Choroid plexus epithelial cell (primary cell): ENCODE measurements around the gene SERPINA4.

Source experiments
- DNase-seq: peaks from one replicate; pipeline ENCODE4 v3.0.0-alpha.2; 2010; ENCODE audit warnings: low read depth
- H3K4me3 ChIP-seq: 2 replicates; pipeline ENCODE4 v1.5.1; 2011; ENCODE audit warnings: low read depth, mild to moderate bottlenecking, control low read depth, low read length, moderate library complexity
- CTCF ChIP-seq: conservative IDR thresholded peaks from 2 replicates; pipeline ENCODE4 v1.5.1; 2011; ENCODE audit warnings: low read depth, mild to moderate bottlenecking, control low read depth, inconsistent platforms, low read length, moderate library complexity

SERPINA4 gene

GRCh38 chr14:94560751-94561655, at the start of gene SERPINA4:
Gene SERPINA4, plus strand, starts transcription at chr14:94561442. Its CDS starts 2,041 bp downstream, at chr14:94563483.
- no peak for TF ChIP-seq CTCF
- DNase-seq = no peak
- no peak within 1 kb of the TSS for H3K4me3 ChIP-seq

GRCh38 chr14:94514351-94514750, 46.9 kb upstream of the SERPINA4 start:
- no peak for DNase-seq
- TF ChIP-seq CTCF = no peak
- no peak overlapping the region for H3K4me3 ChIP-seq

- H3K4me3 ChIP-seq = no peak overlapping the region
- TF ChIP-seq CTCF = no peak
These were observed 45.8 kb upstream of the SERPINA4 start for GRCh38 chr14:94515426-94515825.

GRCh38 chr14:94515856-94516255, 45.4 kb upstream of the SERPINA4 start:
- no peak for TF ChIP-seq CTCF
- no peak overlapping the region for H3K4me3 ChIP-seq
- no peak for DNase-seq

More at GRCh38 chr14:94515426-94515825, 45.8 kb upstream of the SERPINA4 start:
- DNase-seq = no peak

GRCh38 chr14:94517248-94517640, 44.0 kb upstream of the SERPINA4 start:
- H3K4me3 ChIP-seq = no peak overlapping the region
- TF ChIP-seq CTCF = no peak
- no peak for DNase-seq

- no peak for DNase-seq
- H3K4me3 ChIP-seq = no peak overlapping the region
- no peak for TF ChIP-seq CTCF
These were observed 43.5 kb upstream of the SERPINA4 start for GRCh38 chr14:94517641-94518257.
